ENCODE measurements around the gene OLFM1. TPM values are rescaled to one million over a fixed set of nuclear protein-coding genes. Genes with fewer than 3 reads are reported as not detected.

OLFM1 gene
- total RNA-seq, 4 donors from 2014 or later: 8.5 to 73.9 (median 19.1) TPM

DNA sequence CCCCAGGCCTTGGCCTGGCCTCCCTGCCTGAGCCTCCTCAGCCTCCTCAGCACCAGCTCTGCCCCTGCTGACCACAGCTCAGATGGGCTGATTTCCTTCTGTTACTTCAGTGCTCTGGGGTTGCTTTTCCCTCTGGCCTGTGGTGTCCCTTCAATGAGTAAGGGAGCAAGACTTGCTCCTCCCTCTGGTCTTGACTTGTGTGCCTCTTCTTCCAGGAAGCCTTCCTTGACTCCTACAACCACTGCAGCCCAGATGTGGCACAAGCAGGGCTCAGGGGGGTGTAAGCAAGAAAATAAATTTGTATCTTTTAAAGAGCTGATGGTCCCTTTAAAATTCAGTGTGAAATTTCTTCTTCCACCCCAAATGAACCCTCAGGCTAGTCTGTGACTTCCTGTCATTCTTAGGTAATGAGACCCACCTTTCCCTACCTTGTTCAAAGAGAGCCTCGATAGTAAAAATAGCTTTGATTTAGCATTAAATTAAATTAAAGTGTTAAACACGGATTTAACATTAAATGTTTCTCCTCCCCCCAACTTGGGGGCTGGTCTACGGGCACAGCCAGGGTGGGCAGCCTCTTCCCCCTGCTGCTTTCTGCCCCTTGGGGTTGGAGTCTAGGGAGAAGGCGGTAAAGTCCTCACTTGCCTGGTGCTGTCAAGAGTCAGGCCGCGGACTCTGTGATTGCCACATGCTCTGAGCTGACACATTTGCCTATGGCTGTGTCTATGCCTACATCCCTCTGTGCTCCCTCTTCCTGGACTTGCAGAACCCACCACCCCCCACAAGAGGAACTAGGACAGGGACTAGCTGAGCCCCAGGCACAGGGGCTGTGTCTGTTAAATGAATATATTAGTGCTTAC lies 64.5 kb downstream of the OLFM1 start:
- no peak overlapping the region for H3K27ac ChIP-seq
- no peaks in the 10 kb centered on the region for H3K27me3 ChIP-seq
- H3K9me3 ChIP-seq: no peaks in the 10 kb centered on the region
- intact Hi-C loops (cut with DNase I; ENCODE audit: low total_unique reads): no loop called here
- no peaks in the 10 kb centered on the region for H3K4me1 ChIP-seq
- H3K4me3 ChIP-seq: no peak overlapping the region
- DNase-seq: no peak
- no peak for TF ChIP-seq POLR2A (IDR thresholded peaks at IDR 0.05)
- TF ChIP-seq, protein P1, sequence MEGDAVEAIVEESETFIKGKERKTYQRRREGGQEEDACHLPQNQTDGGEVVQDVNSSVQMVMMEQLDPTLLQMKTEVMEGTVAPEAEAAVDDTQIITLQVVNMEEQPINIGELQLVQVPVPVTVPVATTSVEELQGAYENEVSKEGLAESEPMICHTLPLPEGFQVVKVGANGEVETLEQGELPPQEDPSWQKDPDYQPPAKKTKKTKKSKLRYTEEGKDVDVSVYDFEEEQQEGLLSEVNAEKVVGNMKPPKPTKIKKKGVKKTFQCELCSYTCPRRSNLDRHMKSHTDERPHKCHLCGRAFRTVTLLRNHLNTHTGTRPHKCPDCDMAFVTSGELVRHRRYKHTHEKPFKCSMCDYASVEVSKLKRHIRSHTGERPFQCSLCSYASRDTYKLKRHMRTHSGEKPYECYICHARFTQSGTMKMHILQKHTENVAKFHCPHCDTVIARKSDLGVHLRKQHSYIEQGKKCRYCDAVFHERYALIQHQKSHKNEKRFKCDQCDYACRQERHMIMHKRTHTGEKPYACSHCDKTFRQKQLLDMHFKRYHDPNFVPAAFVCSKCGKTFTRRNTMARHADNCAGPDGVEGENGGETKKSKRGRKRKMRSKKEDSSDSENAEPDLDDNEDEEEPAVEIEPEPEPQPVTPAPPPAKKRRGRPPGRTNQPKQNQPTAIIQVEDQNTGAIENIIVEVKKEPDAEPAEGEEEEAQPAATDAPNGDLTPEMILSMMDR (IDR thresholded peaks at IDR 0.05): no peak
- no peaks in the 10 kb centered on the region for H3K36me3 ChIP-seq

DNA sequence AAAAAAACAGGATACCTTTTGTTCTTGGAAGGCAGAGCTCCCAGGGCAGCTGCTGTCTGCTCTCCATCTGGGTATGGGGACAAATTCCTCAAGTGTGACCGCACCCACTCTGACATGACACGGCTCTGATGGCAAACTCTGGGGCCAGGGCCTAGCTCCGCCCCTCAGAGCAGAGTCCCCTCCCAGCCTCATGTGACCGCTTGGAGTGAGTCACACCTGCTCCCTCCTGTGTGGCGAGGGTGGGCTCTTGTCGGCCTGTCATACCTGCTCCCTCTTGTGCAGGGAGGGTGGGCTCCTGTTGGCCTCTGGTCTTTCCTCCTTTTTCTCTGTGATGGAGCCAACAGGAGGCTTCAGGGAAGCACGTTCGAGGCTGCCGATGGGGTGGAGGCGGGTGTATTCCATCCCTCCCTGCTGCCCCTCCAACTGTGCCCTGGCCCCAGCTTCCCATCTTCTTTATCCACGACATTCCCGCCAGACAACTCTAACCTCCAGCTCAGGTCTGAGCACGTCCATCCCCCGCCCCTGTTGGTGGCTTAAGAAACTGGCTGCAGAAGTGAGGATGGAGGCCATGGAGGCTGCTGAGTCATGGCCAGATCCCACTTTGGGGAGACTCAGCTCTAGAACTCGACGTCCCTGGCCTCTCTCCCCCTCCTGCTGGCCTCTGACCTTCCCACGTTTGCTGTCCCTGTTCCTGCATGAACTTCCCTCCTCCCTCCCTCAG lies 65.3 kb downstream of the OLFM1 start:
- intact Hi-C loops (cut with DNase I; ENCODE audit: low total_unique reads): no loop called here
- H3K27me3 ChIP-seq: no peaks in the 10 kb centered on the region
- no peak for TF ChIP-seq POLR2A (IDR thresholded peaks at IDR 0.05)
- TF ChIP-seq, protein P1 (IDR thresholded peaks at IDR 0.05): no peak
- no peaks in the 10 kb centered on the region for H3K36me3 ChIP-seq
- H3K9me3 ChIP-seq: no peaks in the 10 kb centered on the region
- no peak for DNase-seq
- no peak overlapping the region for H3K27ac ChIP-seq
- H3K4me3 ChIP-seq: no peak overlapping the region
- no peaks in the 10 kb centered on the region for H3K4me1 ChIP-seq

DNA sequence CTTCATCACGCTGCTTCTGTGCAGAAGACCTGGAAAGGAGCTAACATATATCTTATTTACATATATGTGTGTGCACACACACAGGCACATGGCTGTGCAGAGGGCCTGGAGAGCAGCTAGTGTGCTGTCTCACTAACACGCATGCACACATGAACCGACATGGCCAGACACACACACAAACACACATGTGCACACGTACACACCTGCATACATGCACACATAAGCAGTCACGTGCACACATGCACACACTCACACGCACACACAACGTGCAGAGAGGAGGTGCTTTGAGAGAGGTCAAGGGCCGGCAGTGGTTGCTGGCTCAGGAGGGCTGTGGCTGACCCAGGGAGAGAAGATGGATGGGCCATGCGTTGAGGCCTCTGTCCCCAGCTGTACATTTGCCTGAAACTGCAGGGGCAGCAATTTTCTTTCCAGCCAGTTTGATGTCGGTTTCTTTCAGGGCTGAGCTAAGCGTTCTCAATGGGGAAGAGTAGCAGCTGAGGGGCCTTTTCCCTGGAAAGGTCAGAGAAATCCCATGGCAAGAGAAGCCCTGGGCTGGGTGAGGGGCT lies 66.7 kb downstream of the OLFM1 start:
- no peak overlapping the region for H3K27ac ChIP-seq
- no peaks in the 10 kb centered on the region for H3K4me1 ChIP-seq
- H3K36me3 ChIP-seq: no peaks in the 10 kb centered on the region
- TF ChIP-seq, protein P1 (IDR thresholded peaks at IDR 0.05): no peak
- H3K27me3 ChIP-seq: no peaks in the 10 kb centered on the region
- H3K4me3 ChIP-seq: no peak overlapping the region
- intact Hi-C loops (cut with DNase I; ENCODE audit: low total_unique reads): no loop called here
- DNase-seq: no peak
- no peaks in the 10 kb centered on the region for H3K9me3 ChIP-seq

DNA sequence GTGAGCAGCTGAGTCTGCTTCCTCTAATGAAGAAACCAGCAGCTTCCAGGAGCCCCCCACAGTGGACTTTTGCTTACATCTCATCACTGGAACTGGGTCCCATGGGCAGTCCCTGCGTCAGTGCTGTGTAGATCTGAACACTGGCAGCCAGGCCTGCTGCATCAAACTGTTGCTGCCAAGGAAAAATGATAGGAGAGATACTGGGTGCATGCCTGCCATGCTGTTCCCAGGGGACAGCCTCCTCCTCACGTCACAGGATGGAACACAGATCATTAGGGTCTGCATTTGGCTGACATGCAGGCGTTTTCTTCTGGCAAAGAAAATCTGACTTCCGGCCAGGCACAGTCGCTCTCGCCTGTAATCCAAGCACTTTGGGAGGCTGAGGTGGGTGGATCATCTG lies 67.9 kb downstream of the OLFM1 start:
- no peak overlapping the region for H3K4me3 ChIP-seq
- H3K27ac ChIP-seq: no peak overlapping the region
- no peaks in the 10 kb centered on the region for H3K9me3 ChIP-seq
- TF ChIP-seq, protein P1 (IDR thresholded peaks at IDR 0.05): no peak
- TF ChIP-seq POLR2A (IDR thresholded peaks at IDR 0.05): no peak
- no peaks in the 10 kb centered on the region for H3K4me1 ChIP-seq
- no peak for DNase-seq
- no peaks in the 10 kb centered on the region for H3K36me3 ChIP-seq
- H3K27me3 ChIP-seq: no peaks in the 10 kb centered on the region
- intact Hi-C loops (cut with DNase I; ENCODE audit: low total_unique reads): no loop called here

Measured in uterus (tissue), 4 donors.